Coronary artery (tissue), 2 donors: ENCODE data around the gene TAS1R3.

Experiments
- DNase-seq: peaks from one replicate; pipeline ENCODE4 v3.0.0-alpha.2; 2017; ENCODE audit warnings: low spot score
- H3K27ac ChIP-seq, 2 donors: fragments of 200-600 bp; sonication (generic); one replicate each; pipeline ENCODE4 v1.5.1; 2016 to 2019
- H3K4me3 ChIP-seq: fragments of 200-600 bp; sonication (generic); 2 replicates; pipeline ENCODE4 v1.5.1; 2016; ENCODE audit warnings: mild to moderate bottlenecking, moderate library complexity
- TF ChIP-seq, protein P1 (sequence below): fragments of 200-600 bp; sonication (generic); IDR thresholded peaks from one replicate; pipeline ENCODE4 v1.5.1; 2019; ENCODE audit warnings: antibody characterized with exemption

The TAS1R3 gene

DNA sequence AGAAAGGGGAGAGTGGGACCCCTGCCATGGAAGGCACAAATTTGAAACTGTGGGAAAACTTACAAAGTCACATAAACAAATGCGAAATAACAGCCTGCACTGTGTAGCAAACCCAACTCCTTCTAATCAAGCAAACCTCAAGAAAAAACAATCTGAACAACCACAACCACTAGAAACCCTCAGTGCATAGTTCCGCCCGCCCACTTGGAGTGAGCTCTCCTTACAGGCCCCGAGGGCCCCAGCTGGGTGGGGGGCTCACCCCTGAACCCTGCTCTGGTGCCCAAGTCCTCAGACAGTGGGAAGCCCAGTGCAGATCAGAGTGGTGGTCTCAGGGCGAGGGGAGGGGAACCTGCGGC lies 28.2 kb downstream of the TAS1R3 start:
- DNase-seq, result no peak
- TF ChIP-seq, protein P1, sequence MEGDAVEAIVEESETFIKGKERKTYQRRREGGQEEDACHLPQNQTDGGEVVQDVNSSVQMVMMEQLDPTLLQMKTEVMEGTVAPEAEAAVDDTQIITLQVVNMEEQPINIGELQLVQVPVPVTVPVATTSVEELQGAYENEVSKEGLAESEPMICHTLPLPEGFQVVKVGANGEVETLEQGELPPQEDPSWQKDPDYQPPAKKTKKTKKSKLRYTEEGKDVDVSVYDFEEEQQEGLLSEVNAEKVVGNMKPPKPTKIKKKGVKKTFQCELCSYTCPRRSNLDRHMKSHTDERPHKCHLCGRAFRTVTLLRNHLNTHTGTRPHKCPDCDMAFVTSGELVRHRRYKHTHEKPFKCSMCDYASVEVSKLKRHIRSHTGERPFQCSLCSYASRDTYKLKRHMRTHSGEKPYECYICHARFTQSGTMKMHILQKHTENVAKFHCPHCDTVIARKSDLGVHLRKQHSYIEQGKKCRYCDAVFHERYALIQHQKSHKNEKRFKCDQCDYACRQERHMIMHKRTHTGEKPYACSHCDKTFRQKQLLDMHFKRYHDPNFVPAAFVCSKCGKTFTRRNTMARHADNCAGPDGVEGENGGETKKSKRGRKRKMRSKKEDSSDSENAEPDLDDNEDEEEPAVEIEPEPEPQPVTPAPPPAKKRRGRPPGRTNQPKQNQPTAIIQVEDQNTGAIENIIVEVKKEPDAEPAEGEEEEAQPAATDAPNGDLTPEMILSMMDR, result no peak
- Histone ChIP-seq H3K27ac (peak overlapping the region; percentile 81 to 95), H3K4me3 (peak overlapping the region; percentile 78)

DNA sequence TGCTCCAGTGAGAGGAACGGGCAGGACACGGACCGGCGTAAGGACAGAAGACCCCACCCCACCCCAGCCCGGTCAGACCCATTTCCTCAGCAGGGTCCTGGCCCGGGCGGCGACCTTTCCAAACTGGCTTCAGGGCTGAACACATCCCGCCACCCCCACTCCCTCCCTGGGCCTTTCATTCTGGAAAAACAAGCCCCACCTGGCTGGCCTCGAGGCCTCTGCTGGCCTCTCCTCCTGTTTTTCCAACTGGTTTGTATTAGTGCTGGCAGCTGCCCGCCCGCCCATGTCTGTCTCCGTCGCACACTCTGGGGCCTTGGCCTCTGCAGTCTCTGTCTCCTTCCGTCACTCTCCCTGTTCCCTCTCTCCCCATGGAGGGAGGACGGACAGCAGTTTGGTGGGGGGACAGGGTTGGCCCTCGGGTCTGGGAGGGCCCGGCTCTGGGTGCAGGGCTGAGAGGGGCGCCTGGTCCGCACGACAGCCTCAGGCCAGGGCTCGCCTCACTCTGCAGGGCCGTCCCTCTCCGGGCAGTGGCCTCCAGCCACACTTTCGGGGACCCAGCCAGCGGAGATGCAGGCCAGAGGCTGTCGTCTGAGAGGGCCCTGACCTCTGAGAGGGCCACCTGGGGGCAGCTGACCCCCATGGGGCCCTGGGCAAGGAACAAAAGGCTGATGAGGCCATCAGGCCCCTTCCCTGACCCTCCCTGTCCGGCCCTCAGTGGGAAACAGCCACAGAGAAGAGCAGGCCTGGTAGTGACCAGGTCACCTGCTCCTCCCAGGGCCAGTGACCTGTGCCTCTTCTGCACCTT lies 28.8 kb downstream of the TAS1R3 start:
- peak overlapping the region; percentile 81 to 95 for H3K27ac ChIP-seq
- no peak for DNase-seq
- H3K4me3 ChIP-seq, result peak overlapping the region; percentile 25
- TF ChIP-seq, protein P1, result no peak

DNA sequence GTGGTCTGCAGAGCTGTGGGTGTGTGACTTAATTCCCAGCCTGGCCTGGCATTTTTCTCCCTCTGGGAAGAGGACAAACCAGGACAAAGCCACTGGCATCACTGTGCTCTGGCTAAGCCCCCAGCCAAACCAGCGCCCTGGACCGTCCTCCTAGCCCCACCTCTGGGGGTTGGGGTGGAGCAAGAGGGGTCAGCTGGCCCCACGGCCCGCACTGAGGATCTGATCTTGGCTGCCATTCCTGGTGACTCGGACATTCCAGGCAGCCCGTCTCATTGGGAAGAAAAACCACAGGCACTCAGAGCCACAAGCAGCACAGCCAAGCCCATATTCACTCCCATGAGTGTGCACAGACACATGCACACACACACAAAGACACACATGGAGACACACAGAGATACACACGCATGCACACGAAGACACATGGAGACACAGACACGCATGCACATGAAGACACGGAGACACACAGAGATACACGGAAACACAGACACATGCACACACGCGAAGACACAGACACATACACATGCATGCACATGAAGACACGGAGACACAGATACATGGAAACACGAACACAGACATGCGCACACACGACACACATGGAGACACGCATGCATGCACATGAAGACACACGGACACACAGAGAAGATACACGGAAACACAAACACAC lies 29.6 kb downstream of the TAS1R3 start:
- Histone ChIP-seq H3K27ac (peak overlapping the region; percentile 81 to 95), H3K4me3 (peak overlapping the region; percentile 25)
- peak; percentile 90 for DNase-seq
- TF ChIP-seq, protein P1, result no peak

DNA sequence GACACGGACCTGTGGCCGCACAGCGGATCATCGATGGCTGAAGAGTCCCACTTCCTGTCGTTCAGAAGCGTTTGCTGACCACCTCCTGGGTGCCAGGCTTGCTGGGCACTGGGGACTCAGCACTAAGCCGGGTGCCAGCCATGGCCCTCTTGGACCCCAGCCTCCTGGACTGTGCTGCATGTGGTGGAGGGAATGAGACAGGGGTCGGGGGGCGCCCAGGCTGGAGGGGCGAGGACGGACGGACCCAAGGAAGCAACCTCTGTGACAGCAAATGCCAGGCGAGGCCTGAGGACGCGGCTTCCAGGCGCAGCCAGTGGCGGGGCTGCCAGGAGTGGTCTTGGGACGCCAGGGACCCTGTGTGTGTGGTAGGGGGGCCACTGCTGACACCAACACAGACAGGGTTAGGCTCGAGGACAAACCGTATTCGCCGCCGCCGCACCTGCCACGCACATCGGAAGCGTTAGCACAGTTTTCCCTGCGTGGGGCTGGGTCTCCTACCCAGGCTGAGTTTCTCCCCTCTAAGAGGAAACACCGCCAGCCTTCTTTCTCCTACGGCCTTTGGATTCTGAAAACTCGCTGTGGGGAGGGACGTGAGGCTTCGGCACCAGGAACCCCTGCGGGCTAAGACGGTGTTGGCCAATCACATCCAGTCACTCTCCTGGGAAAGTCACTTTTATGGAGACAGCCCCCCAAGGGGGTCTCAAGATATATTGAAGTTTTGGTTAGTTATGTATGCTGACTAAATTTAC lies 30.3 kb downstream of the TAS1R3 start:
- TF ChIP-seq, protein P1, result no peak
- DNase-seq, result no peak
- peak overlapping the region in 1 of 2 donors; percentile 95 for H3K27ac ChIP-seq
- no peak overlapping the region for H3K4me3 ChIP-seq

DNA sequence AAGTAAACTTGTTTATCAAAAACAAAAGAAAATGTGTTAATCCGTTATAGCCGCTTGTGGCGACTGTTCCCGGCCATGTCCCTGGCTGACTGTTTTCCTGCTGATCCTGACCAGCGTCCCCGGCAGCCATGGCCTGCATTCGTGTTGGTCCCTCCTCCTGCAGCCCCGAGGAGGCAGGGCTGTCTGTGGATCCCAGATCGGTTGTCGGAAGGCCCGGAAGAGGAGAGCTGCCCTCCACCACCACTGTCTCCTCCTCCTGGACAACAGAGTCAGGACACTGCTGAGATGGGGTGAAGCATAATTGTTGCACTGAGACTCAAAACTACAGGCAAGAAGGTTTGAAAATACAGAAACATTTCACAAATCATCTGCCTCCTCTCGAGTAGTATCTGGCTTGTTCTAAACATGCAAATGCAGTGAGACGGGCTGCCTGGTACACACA lies 30.9 kb downstream of the TAS1R3 start:
- Histone ChIP-seq H3K4me3 (no peak overlapping the region), H3K27ac (peak overlapping the region in 1 of 2 donors; percentile 95)
- no peak for DNase-seq

DNA sequence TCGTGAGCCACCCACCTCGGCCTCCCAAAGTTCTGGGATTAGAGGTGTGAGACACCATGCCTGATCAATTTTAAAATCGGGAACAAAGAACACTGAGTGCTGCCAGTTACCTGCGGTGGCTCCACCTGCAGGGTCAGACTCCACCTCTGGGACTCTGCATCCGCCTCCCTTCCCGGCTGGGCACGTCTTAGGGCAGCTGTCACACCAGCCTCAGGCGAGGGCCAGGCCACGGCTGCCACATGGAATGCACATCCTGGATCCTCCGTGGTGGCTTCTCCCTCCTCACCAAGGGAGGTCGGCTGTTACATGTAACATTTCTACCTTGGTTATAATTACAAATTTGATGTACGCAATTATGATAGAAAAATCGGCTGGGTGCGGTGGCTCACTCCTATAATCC lies 33.2 kb downstream of the TAS1R3 start:
- Histone ChIP-seq H3K27ac (no peak overlapping the region), H3K4me3 (no peak overlapping the region)
- TF ChIP-seq, protein P1, result no peak
- no peak for DNase-seq

More for the DNA sequence above, 30.9 kb downstream of the TAS1R3 start:
- TF ChIP-seq, protein P1, result no peak
